Fibroblast of lung (primary cell): Measurements from ENCODE around the gene ETS2. TPM values are rescaled to one million over a fixed set of nuclear protein-coding genes. Genes with fewer than 3 reads are reported as not detected.

Experiments
- DNase-seq, 2 donors: peaks; one replicate each; pipeline versions ENCODE4 v3.0.0 to v3.0.0-alpha.2; 2010; ENCODE audit warnings: low read depth in 2 of 2
- H2AFZ ChIP-seq: 2 replicates; pipeline ENCODE4 v1.5.1; 2012; ENCODE audit warnings: low read length, control low read depth, inconsistent platforms
- H3K27ac ChIP-seq: 2 replicates; pipeline ENCODE4 v1.5.1; 2011; ENCODE audit warnings: low read length, control low read depth; ENCODE audit not compliant: insufficient read depth
- H3K27me3 ChIP-seq: 2 replicates; pipeline ENCODE4 v1.5.1; 2011; ENCODE audit warnings: mild to moderate bottlenecking, low read length; ENCODE audit not compliant: control insufficient read depth, insufficient read depth
- H3K36me3 ChIP-seq: 2 replicates; pipeline ENCODE4 v1.5.1; 2011; ENCODE audit warnings: low read length; ENCODE audit not compliant: control insufficient read depth, insufficient read depth
- H3K4me1 ChIP-seq: 2 replicates; pipeline ENCODE4 v1.5.1; 2011; ENCODE audit warnings: low read length; ENCODE audit not compliant: control insufficient read depth, insufficient read depth; ENCODE audit errors: extremely low read depth
- H3K4me2 ChIP-seq: 2 replicates; pipeline ENCODE4 v1.5.1; 2011; ENCODE audit warnings: low read length, control low read depth; ENCODE audit not compliant: insufficient read depth; ENCODE audit errors: extremely low read depth
- H3K4me3 ChIP-seq, 4 experiments: fragments of 200-600 bp in 1 of 4; sonication (generic) in 1 of 4; replicated peaks in 1 of 4; 2 replicates each; pipeline ENCODE4 v1.5.1; 2011 to 2016; ENCODE audit warnings: low read length in 4 of 4, low read depth in 3 of 4, mild to moderate bottlenecking in 3 of 4, control low read depth in 2 of 4, inconsistent platforms in 1 of 4, mixed read lengths in 1 of 4; ENCODE audit not compliant: insufficient read depth in 1 of 4; ENCODE audit errors: control extremely low read depth in 1 of 4
- H3K79me2 ChIP-seq: 2 replicates; pipeline ENCODE4 v1.5.1; 2012; ENCODE audit warnings: mild to moderate bottlenecking, low read length, inconsistent platforms; ENCODE audit not compliant: control insufficient read depth, insufficient read depth
- H3K9ac ChIP-seq: 2 replicates; pipeline ENCODE4 v1.5.1; 2011; ENCODE audit warnings: mild to moderate bottlenecking, low read length, control low read depth; ENCODE audit not compliant: insufficient read depth
- H3K9me3 ChIP-seq: 2 replicates; pipeline ENCODE4 v1.5.1; 2012; ENCODE audit warnings: low read depth, low read length; ENCODE audit not compliant: control insufficient read depth, insufficient read depth
- H4K20me1 ChIP-seq: 2 replicates; pipeline ENCODE4 v1.5.1; 2011; ENCODE audit warnings: low read length; ENCODE audit not compliant: control insufficient read depth, insufficient read depth; ENCODE audit errors: extremely low read depth
- EZH2 ChIP-seq: IDR thresholded peaks from 2 replicates; pipeline ENCODE4 v1.5.1; 2012; ENCODE audit warnings: low read length, control low read depth, mild to moderate bottlenecking; ENCODE audit errors: missing control alignments
- polyA plus RNA-seq, 2 donors: library from polyadenylated mRNA; depleted of rRNA in 1 of 2; stranded (reverse) in 1 of 2; unstranded in 1 of 2; fragments of >200 nt; gene quantifications; 2 replicates each; pipeline ENCODE4 v1.2.1, GENCODE V29; 2011 to 2012; ENCODE audit warnings: missing spikeins in 1 of 2
- total RNA-seq: library from RNA; depleted of rRNA; stranded (reverse); fragments of >200 nt; gene quantifications from 2 replicates; pipeline ENCODE4 v1.2.1, GENCODE V29; 2014
- TF ChIP-seq, protein P1 (sequence below), 2 donors: IDR thresholded peaks in 1 of 2; conservative IDR thresholded peaks in 1 of 2; 1 replicate in 1 of 2; 2 replicates in 1 of 2; pipeline ENCODE4 v1.5.1; 2011 to 2012; ENCODE audit warnings: low read length in 2 of 2, control low read depth in 1 of 2, inconsistent platforms in 1 of 2, low read depth in 1 of 2, mild to moderate bottlenecking in 1 of 2

The ETS2 gene
- total and polyA plus RNA-seq, 2 donors (not counting 1 experiment from before 2014, with no cell fraction given): 28.0 to 77.3 TPM

GRCh38 chr21:38852708-38853107 is 47.0 kb downstream of the ETS2 start:
- H4K20me1 ChIP-seq: no peaks in the 10 kb centered on the region
- TF ChIP-seq EZH2: no peak
- TF ChIP-seq, protein P1, sequence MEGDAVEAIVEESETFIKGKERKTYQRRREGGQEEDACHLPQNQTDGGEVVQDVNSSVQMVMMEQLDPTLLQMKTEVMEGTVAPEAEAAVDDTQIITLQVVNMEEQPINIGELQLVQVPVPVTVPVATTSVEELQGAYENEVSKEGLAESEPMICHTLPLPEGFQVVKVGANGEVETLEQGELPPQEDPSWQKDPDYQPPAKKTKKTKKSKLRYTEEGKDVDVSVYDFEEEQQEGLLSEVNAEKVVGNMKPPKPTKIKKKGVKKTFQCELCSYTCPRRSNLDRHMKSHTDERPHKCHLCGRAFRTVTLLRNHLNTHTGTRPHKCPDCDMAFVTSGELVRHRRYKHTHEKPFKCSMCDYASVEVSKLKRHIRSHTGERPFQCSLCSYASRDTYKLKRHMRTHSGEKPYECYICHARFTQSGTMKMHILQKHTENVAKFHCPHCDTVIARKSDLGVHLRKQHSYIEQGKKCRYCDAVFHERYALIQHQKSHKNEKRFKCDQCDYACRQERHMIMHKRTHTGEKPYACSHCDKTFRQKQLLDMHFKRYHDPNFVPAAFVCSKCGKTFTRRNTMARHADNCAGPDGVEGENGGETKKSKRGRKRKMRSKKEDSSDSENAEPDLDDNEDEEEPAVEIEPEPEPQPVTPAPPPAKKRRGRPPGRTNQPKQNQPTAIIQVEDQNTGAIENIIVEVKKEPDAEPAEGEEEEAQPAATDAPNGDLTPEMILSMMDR (conservative IDR thresholded peaks at IDR 0.05 in 1 of 2, IDR thresholded peaks at IDR 0.05 in 1 of 2; ENCODE audit: low read depth in 1 of 2, low read length in 2 of 2): no peak
- no peaks in the 10 kb centered on the region for H3K9me3 ChIP-seq
- no peak overlapping the region for H3K27ac ChIP-seq
- H3K4me3 ChIP-seq: no peak overlapping the region
- H2AFZ ChIP-seq: no peak overlapping the region
- no peak for DNase-seq
- no peaks in the 10 kb centered on the region for H3K79me2 ChIP-seq
- no peaks in the 10 kb centered on the region for H3K27me3 ChIP-seq
- no peak overlapping the region for H3K4me2 ChIP-seq
- H3K4me1 ChIP-seq: peaks cover 2% of the 10 kb centered on the region
- H3K9ac ChIP-seq: no peak overlapping the region
- H3K36me3 ChIP-seq: no peaks in the 10 kb centered on the region

- Histone ChIP-seq H3K9me3 (no peaks in the 10 kb centered on the region), H2AFZ (no peak overlapping the region), H3K36me3 (no peaks in the 10 kb centered on the region), H3K9ac (no peak overlapping the region), H3K27ac (no peak overlapping the region), H3K4me3 (no peak overlapping the region), H3K79me2 (no peaks in the 10 kb centered on the region), H3K27me3 (no peaks in the 10 kb centered on the region), H3K4me2 (peak overlapping the region; percentile 1), H4K20me1 (no peaks in the 10 kb centered on the region), H3K4me1 (peaks cover 2% of the 10 kb centered on the region)
- DNase-seq: peak; percentile 87 to 99
- TF ChIP-seq, protein P1 (conservative IDR thresholded peaks at IDR 0.05 in 1 of 2, IDR thresholded peaks at IDR 0.05 in 1 of 2; ENCODE audit: low read depth in 1 of 2, low read length in 2 of 2): no peak
- no peak for TF ChIP-seq EZH2
Measured at GRCh38 chr21:38853421-38853919, 47.7 kb downstream of the ETS2 start.

DNA sequence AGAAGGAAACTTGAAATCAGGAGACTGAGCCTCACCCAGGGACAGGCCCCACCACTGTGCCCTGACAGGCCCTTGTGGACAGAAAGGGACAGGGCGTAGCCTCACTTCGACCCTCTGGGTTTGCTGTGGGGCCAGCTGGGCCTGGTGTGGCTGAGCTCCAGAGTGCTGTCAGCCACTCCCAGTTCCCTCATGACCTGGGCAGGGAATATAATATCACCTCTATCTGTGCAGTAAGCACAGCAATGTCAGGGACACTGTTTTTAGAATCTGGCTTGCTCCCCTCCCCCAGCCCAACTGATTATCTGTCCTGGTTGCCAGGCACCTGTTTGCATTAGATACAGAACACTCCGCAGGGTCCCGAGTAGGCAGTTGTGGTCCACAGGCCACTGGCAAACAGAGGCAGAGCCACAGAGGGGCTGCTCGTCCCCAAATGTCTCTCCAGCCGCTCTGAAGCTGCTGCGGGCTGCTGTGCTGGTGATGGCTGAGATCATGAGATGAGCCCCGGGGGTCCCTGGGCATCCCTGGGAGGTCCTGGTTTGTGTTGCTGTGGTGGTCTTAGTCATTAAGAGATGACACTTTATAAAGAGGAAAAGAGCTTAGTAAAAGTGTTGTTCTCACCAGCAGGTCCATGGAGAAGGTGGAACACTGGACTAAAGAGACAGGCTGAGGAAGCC is 51.6 kb downstream of the ETS2 start:
- Histone ChIP-seq H3K27me3 (no peaks in the 10 kb centered on the region), H3K27ac (no peak overlapping the region), H3K36me3 (no peaks in the 10 kb centered on the region), H3K9me3 (no peaks in the 10 kb centered on the region), H3K4me3 (no peak overlapping the region), H4K20me1 (no peaks in the 10 kb centered on the region), H3K4me2 (no peak overlapping the region), H3K4me1 (peaks cover 2% of the 10 kb centered on the region), H3K9ac (no peak overlapping the region), H3K79me2 (no peaks in the 10 kb centered on the region), H2AFZ (no peak overlapping the region)
- TF ChIP-seq, protein P1 (conservative IDR thresholded peaks at IDR 0.05 in 1 of 2, IDR thresholded peaks at IDR 0.05 in 1 of 2; ENCODE audit: low read depth in 1 of 2, low read length in 2 of 2): no peak
- no peak for TF ChIP-seq EZH2
- no peak for DNase-seq
